OCI-LY7 (cell line): ENCODE data around the gene NGEF.

Source experiments
- CTCF ChIP-seq: fragments of 200-600 bp; sonication (generic); conservative IDR thresholded peaks from 2 replicates; pipeline ENCODE4 v1.5.1; 2014; ENCODE audit warnings: mild to moderate bottlenecking, antibody characterized with exemption, low read length, moderate library complexity, mixed read lengths
- EZH2phosphoT487 ChIP-seq: fragments of 200-600 bp; sonication (generic); IDR thresholded peaks from 2 replicates; pipeline ENCODE4 v1.6.1; 2018; ENCODE audit warnings: low read depth, borderline replicate concordance, mild to moderate bottlenecking, mixed run types, antibody characterized with exemption, low read length, moderate library complexity, mixed read lengths

GRCh38 chr2:232866104-232866503, 147.0 kb downstream of the NGEF start:
- TF ChIP-seq CTCF (no peak), EZH2phosphoT487 (no peak)
